K562 (cell line): Measurements from ENCODE around the gene MCM3. TPM values are rescaled to one million over a fixed set of nuclear protein-coding genes. Genes with fewer than 3 reads are reported as not detected.

ENCODE experiments used
- ATAC-seq: fragments of 200-7000 bp; cut with Tn5 transposase; 3 replicates; pipeline ENCODE4 v1.9.1; 2020; ENCODE audit warnings: moderate library complexity
- BruUV-seq: library from RNA; stranded (reverse); fragments of 400-500 nt; replicated peaks from 2 replicates; lab custom pipeline; 2021; lab: Mats Ljungman, UMichigan
- CTCF ChIA-PET: fragments of 300-600 bp; formaldehyde crosslinking; extraction: SDS; loops from one replicate; lab custom pipeline; 2021; ENCODE audit warnings: low intra/inter-chr PET ratio; lab: Yijun Ruan, JAX
- POLR2A ChIA-PET: fragments of 300-600, 350-650 bp; sonication (Branson Sonifier 250); formaldehyde crosslinking; extraction: SDS; loops from one replicate; lab custom pipeline; 2021; ENCODE audit warnings: antibody characterized with exemption, inconsistent platforms; lab: Yijun Ruan, JAX
- DNase-seq, 4 experiments: peaks; one replicate each; pipeline versions ENCODE4 v3.0.0 to v3.0.0-alpha.2; 2011 to 2018; ENCODE audit warnings: low spot score in 3 of 4, mixed read lengths in 3 of 4; ENCODE audit errors: extremely low read depth in 1 of 4
- FAIRE-seq: peaks from 2 replicates; lab custom pipeline; 2011; peaks lifted over from hg19 to GRCh38; lab: Jason Lieb, UNC
- H2AFZ ChIP-seq: 2 replicates; pipeline ENCODE4 v1.6.0; 2011; ENCODE audit warnings: low read depth, low read length, control low read depth, inconsistent platforms
- H3K27ac ChIP-seq: fragments of 200-600 bp; 3 replicates; pipeline ENCODE4 v1.8.0; 2011; ENCODE audit warnings: low read depth, mild to moderate bottlenecking, control low read depth, inconsistent platforms, low read length, moderate library complexity, mixed read lengths; ENCODE audit errors: extremely low read depth
- H3K27me3 ChIP-seq, 2 experiments: fragments of 300-600 bp in 1 of 2; 2 replicates in 1 of 2; 3 replicates in 1 of 2; pipeline versions ENCODE4 v1.6.0 to v1.8.0; 2011; ENCODE audit warnings: inconsistent platforms in 2 of 2, low read length in 2 of 2, mild to moderate bottlenecking in 1 of 2, mixed read lengths in 1 of 2, moderate library complexity in 1 of 2; ENCODE audit not compliant: control insufficient read depth in 2 of 2, insufficient read depth in 2 of 2
- H3K36me3 ChIP-seq: fragments of 300-600 bp; 3 replicates; pipeline ENCODE4 v1.8.0; 2011; ENCODE audit warnings: mild to moderate bottlenecking, low read length, inconsistent platforms; ENCODE audit not compliant: control insufficient read depth, insufficient read depth
- H3K4me1 ChIP-seq, 2 experiments: fragments of 200-600 bp in 1 of 2; replicated peaks in 1 of 2; 2 replicates in 1 of 2; 3 replicates in 1 of 2; pipeline versions ENCODE4 v1.5.1 to v1.8.0; 2011; ENCODE audit warnings: inconsistent platforms in 2 of 2, low read length in 2 of 2, mild to moderate bottlenecking in 1 of 2, mixed read lengths in 1 of 2, moderate library complexity in 1 of 2; ENCODE audit not compliant: control insufficient read depth in 2 of 2, insufficient read depth in 2 of 2
- H3K4me2 ChIP-seq: 2 replicates; pipeline ENCODE4 v1.6.1; 2011; ENCODE audit warnings: low read length, control low read depth, inconsistent platforms, mixed read lengths; ENCODE audit not compliant: insufficient read depth
- H3K4me3 ChIP-seq: fragments of 200-600 bp; sonication (generic), shearing (Covaris generic); 2 replicates; pipeline ENCODE4 v1.5.1; 2016; ENCODE audit warnings: control low read depth, inconsistent platforms
- H3K79me2 ChIP-seq: fragments of 200-600 bp; 3 replicates; pipeline ENCODE4 v1.8.0; 2011; ENCODE audit warnings: low read length, inconsistent platforms; ENCODE audit not compliant: control insufficient read depth, insufficient read depth
- H3K9ac ChIP-seq, 2 experiments: 2 replicates each; pipeline versions ENCODE4 v1.6.0 to v1.6.1; 2011; ENCODE audit warnings: low read depth in 2 of 2, low read length in 2 of 2, control low read depth in 1 of 2, inconsistent platforms in 1 of 2, mild to moderate bottlenecking in 1 of 2, mixed read lengths in 1 of 2; ENCODE audit not compliant: insufficient read depth in 1 of 2
- H3K9me1 ChIP-seq: one replicate; pipeline ENCODE4 v1.6.0; 2011; ENCODE audit warnings: inconsistent platforms, mild to moderate bottlenecking, low read length, moderate library complexity; ENCODE audit not compliant: control insufficient read depth, insufficient read depth
- H3K9me3 ChIP-seq: replicated peaks from 2 replicates; pipeline ENCODE4 v1.5.1; 2011; ENCODE audit warnings: low read depth, low read length, inconsistent platforms; ENCODE audit not compliant: control insufficient read depth, insufficient read depth
- H4K20me1 ChIP-seq: replicated peaks from 2 replicates; pipeline ENCODE4 v1.6.1; 2011; ENCODE audit warnings: low read length, inconsistent platforms, mixed read lengths; ENCODE audit not compliant: control insufficient read depth, insufficient read depth
- CBFA2T3 ChIP-seq: fragments of 450-650 bp; IDR thresholded peaks from 2 replicates; pipeline ENCODE4 v1.6.1; 2017
- SMARCC2 ChIP-seq: fragments of 450-650 bp; IDR thresholded peaks from 2 replicates; pipeline ENCODE4 v1.6.1; 2017; ENCODE audit warnings: antibody characterized with exemption, moderate library complexity, mild to moderate bottlenecking, low read depth
- YY1 ChIP-seq, 3 experiments: IDR thresholded peaks; 2 replicates each; pipeline ENCODE4 v1.6.1; 2011; ENCODE audit warnings: low read length in 2 of 3, mild to moderate bottlenecking in 2 of 3, moderate library complexity in 2 of 3, borderline replicate concordance in 1 of 3, control low read depth in 1 of 3, low read depth in 1 of 3; ENCODE audit not compliant: insufficient read depth in 3 of 3, insufficient replicate concordance in 2 of 3, control insufficient read depth in 1 of 3, insufficient read length in 1 of 3; ENCODE audit errors: extremely low read depth in 1 of 3
- ZNF41 ChIP-seq: fragments of 250-450 bp; sonication (Bioruptor Pico); conservative IDR thresholded peaks from 2 replicates; pipeline ENCODE4 v1.4.0; 2020; ENCODE audit warnings: mild to moderate bottlenecking
- ZNF780A ChIP-seq: fragments of 250-450 bp; sonication (Bioruptor Pico); IDR thresholded peaks from 2 replicates; pipeline ENCODE4 v1.5.0; 2021; ENCODE audit warnings: mild to moderate bottlenecking
- WGBS: fragments of 100-300 bp; shearing (Covaris generic); methylation state at CpG from one replicate; pipeline ENCODE4 v1.1.6; 2016; ENCODE audit warnings: low coverage, mixed read lengths; ENCODE audit not compliant: insufficient coverage; ENCODE audit errors: missing lambda C conversion rate; 5-methylcytosine and 5-hydroxymethylcytosine counted together
- in situ Hi-C: fragments of 300-500 bp; cut with MboI; formaldehyde crosslinking; loops from 4 replicates; pipeline ENCODE4 v1.15.0; 2018; ENCODE audit warnings: inconsistent platforms, mixed read lengths
- intact Hi-C: fragments of 100-400 bp; cut with micrococcal nuclease; formaldehyde crosslinking; loops from 2 replicates; pipeline ENCODE4 v1.14.2; 2022
- polyA plus RNA-seq, 8 experiments: library from polyadenylated mRNA; depleted of rRNA in 4 of 8; stranded (reverse) in 5 of 8; unstranded in 3 of 8; fragments of >200 nt; fragmentation: Nextera tagmentation in 2 of 8; fragmentation: Illumina TruSeq in 1 of 8; extraction: Ambion mirVana in 2 of 8; extraction: Trizol in 1 of 8; gene quantifications; 2 replicates each; pipeline versions ENCODE4 v1.2.1 to v1.2.3, GENCODE V29; 2011 to 2014; ENCODE audit warnings: inconsistent platforms in 1 of 8, missing spikeins in 1 of 8
- total RNA-seq, 7 experiments: library from RNA; depleted of rRNA in 6 of 7; stranded (reverse); fragments of >200 nt in 6 of 7; fragmentation: Illumina TruSeq in 2 of 7; extraction: Trizol in 2 of 7; gene quantifications; 2 replicates each; pipeline versions ENCODE4 v1.2.1 to v1.2.3, GENCODE V29; 2011 to 2021; ENCODE audit warnings: low replicate concordance in 1 of 7
- TF ChIP-seq, protein P1 (sequence below): sonication (generic); IDR thresholded peaks from 2 replicates; pipeline ENCODE4 v1.6.1; 2016

Gene MCM3
- total and polyA plus RNA-seq, 9 of the 15 experiments (the other 6 are each of a cell fraction or from before 2014, with no cell fraction given) = 76.1 to 270 (median 250) TPM

DNA sequence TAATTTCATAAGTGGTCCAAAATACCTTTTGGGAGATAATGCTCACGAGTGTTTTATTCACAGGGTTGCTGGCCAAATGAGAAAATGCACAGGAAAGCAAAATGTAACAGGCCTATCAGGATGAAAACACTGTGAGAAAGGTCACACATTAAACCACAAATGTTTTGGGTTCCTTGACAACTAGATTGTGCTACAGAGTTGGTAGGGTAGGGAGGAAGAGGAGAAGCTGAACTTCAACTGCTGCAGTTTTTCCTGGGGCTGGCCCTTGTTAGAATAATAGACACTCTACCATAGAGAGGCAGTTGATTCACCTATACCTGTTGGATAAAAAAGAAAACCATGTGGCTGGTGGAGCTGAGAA lies 49.3 kb upstream of the MCM3 start (continued):
- TF ChIP-seq CBFA2T3 = 0 out of 2 replicates have a peak, but pooled peaks have one; percentile 20
- TF ChIP-seq, protein P1, sequence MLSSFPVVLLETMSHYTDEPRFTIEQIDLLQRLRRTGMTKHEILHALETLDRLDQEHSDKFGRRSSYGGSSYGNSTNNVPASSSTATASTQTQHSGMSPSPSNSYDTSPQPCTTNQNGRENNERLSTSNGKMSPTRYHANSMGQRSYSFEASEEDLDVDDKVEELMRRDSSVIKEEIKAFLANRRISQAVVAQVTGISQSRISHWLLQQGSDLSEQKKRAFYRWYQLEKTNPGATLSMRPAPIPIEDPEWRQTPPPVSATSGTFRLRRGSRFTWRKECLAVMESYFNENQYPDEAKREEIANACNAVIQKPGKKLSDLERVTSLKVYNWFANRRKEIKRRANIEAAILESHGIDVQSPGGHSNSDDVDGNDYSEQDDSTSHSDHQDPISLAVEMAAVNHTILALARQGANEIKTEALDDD = peak; percentile 63; the same call in 1 of the 2 replicates

DNA sequence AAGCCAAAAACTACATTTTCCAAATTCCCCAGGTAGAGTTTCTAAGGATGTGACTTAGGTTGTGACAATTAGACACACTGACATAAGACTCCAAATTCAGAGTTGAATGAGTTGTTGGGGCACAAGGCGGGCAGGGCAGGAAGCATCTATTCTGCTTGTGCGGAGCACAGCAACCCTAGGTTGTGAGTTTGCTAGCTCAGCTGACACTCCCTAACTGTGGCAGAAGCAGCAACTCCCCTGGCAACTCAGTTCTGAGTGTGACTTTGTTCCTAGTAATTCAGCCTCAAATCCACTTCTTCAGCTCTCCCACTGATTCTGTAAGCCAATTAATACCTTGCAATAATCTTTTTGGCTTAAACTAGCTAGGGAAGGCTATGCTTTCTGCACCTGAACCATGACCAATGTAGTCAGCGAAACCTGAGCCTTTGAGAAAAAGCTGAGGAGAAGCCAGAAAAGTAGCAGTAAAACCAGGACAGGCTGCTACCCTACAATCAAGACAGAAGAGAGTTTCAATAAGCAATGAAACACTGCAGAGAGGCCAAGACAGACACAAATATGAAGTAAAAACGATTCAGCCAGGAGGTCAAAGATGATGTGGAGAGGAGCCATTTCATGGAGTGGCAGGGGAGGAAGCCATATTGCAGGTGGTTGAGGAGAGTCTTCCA lies 47.4 kb upstream of the MCM3 start:
- Histone ChIP-seq H3K9ac (no peak overlapping the region), H3K36me3 (no peaks in the 10 kb centered on the region), H3K79me2 (no peaks in the 10 kb centered on the region), H3K27me3 (no peaks in the 10 kb centered on the region), H3K9me3 (no peaks in the 10 kb centered on the region), H3K9me1 (peaks cover 3% of the 10 kb centered on the region), H3K4me3 (no peak overlapping the region), H3K27ac (no peak overlapping the region), H3K4me2 (no peak overlapping the region), H3K4me1 (peaks cover 20 to 25% of the 10 kb centered on the region in 2 experiments), H2AFZ (peak overlapping the region; percentile 26; the same call in 1 of the 2 replicates), H4K20me1 (no peaks in the 10 kb centered on the region)
- TF ChIP-seq YY1 (IDR thresholded peaks at IDR 0.05; ENCODE audit: borderline replicate concordance in 1 of 3, control insufficient read depth in 1 of 3, extremely low read depth in 1 of 3, insufficient read depth in 3 of 3, insufficient read length in 1 of 3, insufficient replicate concordance in 2 of 3, low read depth in 1 of 3, low read length in 2 of 3) (peak in 1 of 3 experiments; percentile 58), SMARCC2 (no peak), ZNF41 (CRISPR knock-in tag) (0 out of 2 replicates have a peak, but pooled peaks have one; percentile 32), ZNF780A (CRISPR knock-in tag) (no peak)
- BruUV-seq = no TSS peak
- in situ Hi-C loops (no loop called here), intact Hi-C loops (no loop called here)
- DNase-seq = no peak
- ATAC-seq = no peak
- peak; percentile 29 for FAIRE-seq
- POLR2A ChIA-PET = no interaction called here
- CTCF ChIA-PET = no interaction called here
- WGBS = 71% methylated on average over 4 of the region's 4 CpGs
